Mucosa of gallbladder (tissue), 1 donor: ENCODE measurements around the gene KRTAP5-3. TPM values are rescaled to one million over a fixed set of nuclear protein-coding genes. Genes with fewer than 3 reads are reported as not detected.
"Not testable (repeated sequence)": the region's sequence is repeated elsewhere in the genome, so short reads cannot be mapped to it uniquely, and the experiment has no call there.

Experiments used
- DNase-seq: peaks from one replicate; pipeline ENCODE4 v3.0.0-alpha.2; 2020; ENCODE audit warnings: low spot score
- total RNA-seq: library from RNA; stranded (reverse); gene quantifications from one replicate; pipeline ENCODE4 v1.2.1, GENCODE V29; 2021
- donor health status: DM: no; HTN: no; CAD: no.

The KRTAP5-3 gene
- total RNA-seq, 1 donor from 2014 or later, result not detected

DNA sequence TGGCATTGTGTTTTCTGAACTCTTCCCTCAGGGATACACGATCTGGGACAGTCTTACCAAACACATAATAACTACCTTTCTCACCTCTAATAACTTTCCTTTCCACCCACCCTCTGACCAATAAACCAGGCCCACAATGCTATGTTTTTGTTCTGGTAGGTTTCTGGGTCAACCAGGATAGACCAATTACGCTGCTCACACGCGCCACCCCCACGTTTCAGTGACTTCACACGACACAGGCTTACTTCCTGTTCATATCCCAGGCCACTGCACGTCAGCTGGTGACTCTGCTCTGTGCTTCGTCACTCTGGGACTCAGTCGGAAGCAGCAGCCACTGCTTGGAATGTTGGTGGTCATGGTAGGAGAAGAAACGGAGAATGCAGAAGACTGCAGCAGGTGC, 11.2 kb upstream of the KRTAP5-3 start:
- no peak for DNase-seq

DNA sequence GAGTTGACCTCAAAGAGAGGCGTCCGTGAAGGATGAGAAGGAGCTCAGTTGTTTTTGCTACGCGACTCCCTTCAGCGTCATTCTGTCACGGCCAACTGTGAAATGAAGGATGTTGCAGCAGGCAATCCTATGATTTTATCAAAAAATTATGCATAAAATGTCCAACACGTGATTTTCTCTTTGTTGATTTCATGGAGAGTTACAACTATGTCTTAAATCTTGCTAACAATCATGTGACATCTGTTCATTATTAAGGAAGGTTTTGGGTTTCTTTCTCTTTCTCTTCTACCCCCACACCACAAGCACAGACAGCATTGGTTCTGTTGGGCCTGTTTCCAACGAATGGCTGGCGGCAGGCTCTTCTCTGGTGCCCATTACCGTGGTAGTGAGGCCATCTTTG, 10.0 kb upstream of the KRTAP5-3 start:
- no peak for DNase-seq

DNA sequence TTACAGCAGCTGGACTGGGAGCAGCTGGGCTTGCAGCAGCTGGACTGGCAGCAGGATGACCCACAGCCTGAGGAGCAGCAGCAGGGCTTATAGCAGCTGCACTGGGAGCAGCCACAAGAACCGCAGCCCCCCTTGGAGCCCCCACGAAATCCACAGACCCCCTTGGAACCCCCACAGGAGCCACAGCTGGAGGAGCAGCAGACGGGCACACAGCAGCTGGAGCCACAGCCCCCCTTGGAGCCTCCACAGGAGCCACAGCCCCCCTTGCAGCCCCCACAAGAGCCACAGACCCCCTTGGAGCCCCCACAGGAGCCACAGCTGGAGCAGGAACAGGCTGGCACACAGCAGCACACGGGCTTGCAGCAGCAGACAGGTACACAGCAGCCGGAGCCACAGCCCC, 362 bp downstream of the KRTAP5-3 start:
- not testable (repeated sequence) for DNase-seq

DNA sequence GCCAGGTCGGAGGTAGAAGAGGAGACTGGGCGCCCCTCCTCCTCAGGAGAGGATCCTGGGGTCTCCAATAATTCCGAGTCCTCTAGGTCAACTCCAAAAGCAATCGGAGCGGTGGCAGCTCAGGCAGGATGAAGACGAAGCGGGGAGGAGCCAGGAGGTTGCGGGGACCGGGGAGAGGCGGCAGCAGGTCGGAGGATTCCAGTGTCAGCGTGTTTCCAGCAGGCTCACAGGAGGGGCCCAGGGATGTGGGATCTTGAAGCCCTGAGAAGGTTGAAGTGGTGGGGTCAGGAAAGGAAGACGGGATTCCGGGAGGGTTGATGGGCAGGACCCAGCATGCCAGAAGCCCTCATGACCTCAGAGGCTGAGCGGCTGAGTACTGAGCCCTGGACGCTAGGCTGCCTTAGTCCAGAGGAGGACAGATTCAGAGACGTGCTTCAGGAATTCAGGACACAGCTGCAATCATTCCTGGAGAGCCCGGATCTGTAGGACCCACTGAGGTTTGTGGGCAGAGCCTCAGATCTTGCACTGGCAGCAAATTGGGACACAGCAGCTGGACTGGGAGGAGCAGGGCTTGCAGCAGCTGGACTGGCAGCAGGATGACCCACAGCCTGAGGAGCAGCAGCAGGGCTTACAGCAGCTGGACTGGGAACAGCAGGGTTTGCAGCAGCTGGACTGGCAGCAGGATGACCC, 962 bp downstream of the KRTAP5-3 start:
- DNase-seq, result not testable (repeated sequence)

DNA sequence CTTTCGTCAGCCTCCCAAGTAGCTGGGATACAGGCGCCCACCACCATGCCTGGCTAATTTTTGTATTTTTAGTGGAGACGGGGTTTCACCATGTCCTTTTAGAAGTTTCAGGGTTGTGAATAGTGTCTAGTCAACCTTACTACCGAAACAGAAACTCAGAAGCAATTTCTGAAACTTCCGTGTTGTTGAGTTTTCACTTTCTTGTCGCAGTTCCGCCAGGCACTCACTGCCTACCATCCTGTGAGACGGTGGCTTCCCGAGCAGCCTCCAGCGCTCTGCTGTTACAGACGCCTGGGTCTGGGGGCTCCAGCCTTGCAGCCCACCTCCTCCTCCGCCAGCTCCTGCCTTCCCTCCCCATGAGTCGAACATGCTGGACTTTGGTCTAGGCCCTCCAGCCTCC, 2.3 kb downstream of the KRTAP5-3 start:
- DNase-seq, result not testable (repeated sequence)

DNA sequence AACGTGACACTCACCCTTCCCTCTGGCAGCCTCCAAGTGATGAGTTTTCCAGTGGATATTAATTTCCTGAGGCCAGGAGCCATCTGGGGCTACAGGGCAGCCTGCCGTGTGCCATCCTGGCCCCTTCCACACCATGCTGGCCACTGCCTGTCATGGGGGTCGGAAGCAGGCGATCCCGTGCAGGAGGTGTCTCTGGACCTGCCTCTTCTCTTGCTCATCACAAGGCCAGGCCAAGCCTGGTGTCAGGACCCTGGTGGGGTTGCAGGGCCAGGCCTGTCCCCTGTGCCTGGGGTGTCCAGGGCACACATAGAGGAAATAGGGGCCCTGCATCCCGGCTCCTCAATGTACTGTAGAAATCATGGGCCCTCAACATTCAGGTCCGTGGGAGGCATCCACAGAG, 3.6 kb downstream of the KRTAP5-3 start:
- no peak for DNase-seq

DNA sequence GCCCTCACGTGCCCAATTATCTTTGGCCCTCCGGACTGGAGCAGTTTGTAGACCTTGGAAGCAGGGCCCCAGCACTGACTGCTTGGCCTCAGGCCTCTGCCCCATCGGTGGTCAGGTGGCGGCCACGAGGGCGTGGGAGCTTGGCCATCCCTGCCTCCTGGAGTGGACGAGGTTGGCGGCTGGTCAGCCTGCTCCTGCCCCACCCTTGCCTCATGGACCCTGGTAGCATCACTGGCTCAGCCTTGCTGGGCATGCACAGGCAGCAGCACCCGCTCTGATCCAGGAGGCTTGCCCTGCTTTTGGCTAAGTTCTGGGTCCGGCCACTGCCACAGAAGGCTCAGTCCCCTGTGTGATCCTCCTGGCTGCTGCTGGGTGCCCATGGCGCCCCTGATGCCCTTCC, 4.1 kb downstream of the KRTAP5-3 start:
- no peak for DNase-seq

DNA sequence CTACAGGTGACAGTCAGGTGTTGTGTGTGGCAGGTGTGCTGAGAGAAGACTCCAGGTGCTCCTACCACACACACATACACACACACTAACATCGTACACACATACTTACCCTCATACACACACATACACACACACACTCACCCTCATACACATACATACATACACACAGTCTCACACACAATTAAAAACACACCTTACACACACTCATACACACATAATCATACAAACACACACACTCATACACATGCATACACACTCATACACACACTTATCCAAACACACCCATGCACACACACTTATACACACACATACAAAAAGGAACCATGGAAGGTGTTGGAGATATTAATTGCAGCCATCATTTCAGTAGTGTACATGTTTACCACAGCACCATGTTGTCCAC, 4.6 kb downstream of the KRTAP5-3 start:
- no peak for DNase-seq

DNA sequence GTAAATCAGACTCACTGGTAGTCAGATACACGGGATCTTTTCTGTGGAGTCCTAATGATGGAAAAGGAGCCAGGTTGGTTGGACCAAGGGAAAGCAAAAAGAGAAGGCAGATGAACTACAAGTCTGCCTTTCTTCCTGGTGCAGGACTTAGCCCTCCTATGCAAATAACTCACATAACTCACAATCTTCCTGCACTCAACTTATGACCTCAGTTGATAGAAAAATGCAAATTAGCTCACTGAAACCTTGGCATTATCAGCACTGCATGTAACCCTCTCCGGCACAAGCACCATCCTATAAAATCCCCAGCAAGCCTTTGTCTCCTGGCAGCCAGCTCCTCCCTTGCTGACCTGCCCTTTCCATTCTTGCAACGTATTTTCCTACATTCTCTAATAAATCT, 6.6 kb downstream of the KRTAP5-3 start:
- DNase-seq, result not testable (repeated sequence)

DNA sequence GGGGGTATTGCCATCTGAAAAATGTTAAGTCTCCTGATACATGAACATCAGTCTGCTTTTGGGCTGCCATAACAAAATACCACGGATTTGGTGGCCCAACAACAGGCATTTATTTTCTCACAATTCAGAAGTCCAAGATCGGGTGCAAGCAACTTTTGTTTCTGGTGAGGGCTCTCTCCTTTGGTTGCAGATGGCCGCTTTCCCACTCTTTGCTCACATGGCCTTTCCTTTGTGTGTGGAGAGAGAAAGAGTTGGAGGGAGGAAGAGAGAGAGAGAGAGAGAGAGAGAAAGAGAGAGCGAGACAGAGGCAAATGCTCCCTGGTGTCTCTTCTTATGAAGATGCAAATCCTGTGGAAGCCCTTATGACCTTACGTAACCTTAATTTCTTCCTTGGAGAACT, 7.6 kb downstream of the KRTAP5-3 start:
- DNase-seq, result no peak

DNA sequence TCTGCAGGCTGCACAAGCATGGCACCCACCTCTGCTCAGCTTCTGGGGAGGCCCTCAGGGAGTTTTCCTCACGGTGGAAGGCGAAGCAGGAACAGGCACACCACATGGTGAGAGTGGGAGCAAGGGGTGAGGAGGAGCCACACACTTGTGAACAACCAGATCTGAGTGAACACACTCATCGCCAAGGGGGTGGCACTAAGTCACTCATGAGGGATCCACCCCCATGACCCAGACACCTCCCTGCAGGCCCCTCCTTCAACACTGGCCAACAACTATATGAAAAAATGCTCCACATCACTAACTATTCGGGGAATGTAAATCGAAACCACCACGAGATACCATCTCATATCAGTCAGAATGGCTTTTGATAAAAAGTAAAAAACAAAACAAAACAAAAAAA, 9.4 kb downstream of the KRTAP5-3 start:
- no peak for DNase-seq

DNA sequence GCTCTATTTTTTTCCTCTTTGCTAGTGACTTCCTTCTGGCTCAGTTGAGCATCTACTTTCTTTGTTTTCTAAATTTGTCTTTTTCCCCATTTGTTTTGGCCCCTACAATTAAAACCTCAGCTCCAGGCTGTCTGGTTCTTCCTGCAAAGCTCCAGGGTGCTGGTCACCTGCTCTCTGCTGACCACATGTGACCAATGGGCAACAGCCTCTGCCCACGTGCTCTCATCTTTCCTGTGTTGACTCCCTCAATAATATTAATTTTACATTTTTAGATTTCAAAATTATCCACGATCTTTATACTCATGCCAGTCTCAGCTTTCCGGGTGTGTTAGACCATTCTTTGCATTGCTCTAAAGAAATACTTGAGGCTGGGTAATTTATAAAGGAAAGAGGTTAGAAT, 9.9 kb downstream of the KRTAP5-3 start:
- not testable (repeated sequence) for DNase-seq

DNA sequence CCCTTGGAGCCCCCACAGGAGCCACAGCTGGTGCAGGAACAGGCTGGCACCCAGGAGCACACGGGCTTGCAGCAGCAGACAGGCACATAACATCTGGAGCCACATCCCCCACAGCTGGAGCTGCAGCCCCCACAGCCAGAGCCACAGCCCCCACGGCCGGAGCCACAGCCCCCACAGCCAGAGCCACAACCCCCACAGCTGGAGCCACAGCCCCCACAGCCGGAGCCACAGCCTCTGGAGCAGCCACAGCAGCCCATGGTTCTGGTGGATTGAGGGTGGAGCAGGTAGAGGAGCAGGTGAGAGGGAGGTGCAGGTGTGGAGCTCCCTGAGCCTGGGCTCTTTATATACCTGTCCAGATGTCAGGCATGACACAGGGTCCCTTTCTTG, 10.3 kb downstream of the KRTAP5-3 start, which contains the start of gene KRTAP5-2:
Gene KRTAP5-2 (minus strand): TSS at position 301 of the 387 bp plus-strand sequence. CDS start 44 bp downstream, at position 257.
- DNase-seq, result no peak

DNA sequence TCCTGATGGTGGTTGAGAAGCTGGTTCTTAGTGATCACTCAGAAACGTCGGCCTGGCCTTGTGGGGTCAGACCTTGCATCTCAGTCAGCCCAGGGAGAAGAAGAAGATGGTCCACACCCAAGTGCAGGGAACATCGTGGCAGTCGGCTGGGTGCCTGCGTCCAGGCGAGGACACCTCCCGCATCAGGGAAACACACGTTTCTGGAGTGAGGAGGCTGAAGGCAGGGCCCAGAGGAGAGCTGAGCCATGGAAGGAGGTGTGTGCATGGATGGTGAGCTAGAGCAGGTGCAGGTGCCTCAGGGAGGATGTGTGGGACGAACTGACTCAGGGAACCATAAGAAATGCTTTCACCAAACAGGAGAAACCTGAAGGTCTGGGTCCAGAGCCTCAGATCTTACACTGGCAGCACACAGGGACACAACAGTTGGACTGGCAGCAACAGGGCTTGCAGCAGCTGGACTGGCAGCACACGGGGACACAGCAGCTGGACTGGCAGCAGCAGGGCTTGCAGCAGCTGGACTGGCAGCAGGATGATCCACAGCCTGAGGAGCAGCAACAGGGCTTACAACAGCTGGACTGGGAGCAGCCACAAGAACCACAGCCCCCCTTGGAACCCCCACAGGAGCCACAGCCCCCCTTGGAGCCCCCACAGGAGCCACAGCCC, 10.8 kb downstream of the KRTAP5-3 start:
- DNase-seq, result no peak

DNA sequence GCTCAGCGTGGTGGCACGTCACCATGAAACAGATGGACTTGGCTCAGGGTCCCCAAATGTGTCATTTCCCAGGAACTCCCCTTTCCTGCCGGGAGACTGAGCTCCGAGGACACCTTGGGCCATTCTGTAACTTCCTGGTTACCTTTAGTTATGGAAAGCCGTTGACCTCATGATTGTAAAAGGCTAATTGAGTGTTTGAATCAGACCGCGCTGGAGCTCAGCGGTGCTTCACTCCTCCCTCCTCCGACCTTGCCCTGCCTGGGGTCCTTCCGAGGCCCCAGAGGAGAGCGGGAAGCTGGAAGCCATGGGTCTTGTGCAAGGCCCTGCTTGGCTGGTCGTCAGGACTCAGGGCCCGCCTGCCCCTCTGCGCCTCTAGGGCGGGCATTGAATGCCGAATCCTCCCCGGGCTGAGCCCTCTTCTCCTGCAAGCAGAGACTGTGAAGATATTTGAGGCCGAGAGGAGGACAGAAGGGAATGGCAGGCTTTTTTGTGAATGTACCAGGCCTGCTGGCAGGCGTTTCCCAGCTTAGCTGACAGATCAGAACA, 11.6 kb downstream of the KRTAP5-3 start:
- not testable (repeated sequence) for DNase-seq

DNA sequence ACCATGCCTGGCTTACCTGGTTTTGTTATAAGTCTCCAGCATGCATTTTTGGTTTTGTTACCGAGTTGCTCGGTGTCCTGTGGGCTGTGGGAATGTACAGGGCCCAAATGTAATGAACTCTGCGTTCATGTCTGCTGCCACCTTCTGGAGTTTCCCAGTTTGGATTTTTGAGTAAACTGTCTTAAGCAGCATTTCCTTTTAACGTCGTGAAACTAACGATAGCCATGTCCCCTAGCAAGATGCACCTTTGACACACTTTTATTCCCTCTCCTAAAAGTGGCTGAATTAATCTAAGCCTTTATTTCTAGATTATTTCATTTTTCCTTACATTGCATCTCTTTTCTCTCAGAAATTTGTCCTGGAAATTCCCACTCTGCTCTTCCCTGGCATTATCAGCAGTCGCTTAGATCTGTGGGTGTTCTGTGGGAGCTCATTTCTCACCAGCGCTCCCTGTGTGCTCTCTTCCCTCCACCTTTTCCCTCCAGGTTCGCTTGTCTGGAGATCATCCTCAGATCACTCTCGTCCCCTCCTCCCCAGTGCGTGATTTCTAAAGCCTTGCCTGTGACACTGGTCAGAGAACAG, 12.2 kb downstream of the KRTAP5-3 start:
- not testable (repeated sequence) for DNase-seq

DNA sequence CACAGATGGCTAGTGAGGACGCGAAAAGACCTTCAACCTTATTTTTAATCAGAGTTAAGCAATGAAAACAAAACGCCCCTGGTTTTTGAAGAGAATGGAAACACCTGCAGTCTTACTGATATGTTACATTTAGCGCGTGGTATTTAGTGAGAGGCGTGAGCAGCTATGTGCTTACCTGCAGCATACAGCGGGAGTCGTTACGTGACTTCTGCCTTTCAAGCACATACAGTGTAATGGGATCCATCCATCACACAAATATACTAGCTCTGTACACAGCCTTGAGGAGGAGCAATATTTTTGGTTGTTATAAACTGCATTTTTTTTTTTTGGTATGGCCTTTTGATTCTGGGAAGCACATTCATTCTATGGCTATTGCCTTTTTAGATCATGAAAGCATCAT, 15.6 kb downstream of the KRTAP5-3 start:
- DNase-seq, result no peak

DNA sequence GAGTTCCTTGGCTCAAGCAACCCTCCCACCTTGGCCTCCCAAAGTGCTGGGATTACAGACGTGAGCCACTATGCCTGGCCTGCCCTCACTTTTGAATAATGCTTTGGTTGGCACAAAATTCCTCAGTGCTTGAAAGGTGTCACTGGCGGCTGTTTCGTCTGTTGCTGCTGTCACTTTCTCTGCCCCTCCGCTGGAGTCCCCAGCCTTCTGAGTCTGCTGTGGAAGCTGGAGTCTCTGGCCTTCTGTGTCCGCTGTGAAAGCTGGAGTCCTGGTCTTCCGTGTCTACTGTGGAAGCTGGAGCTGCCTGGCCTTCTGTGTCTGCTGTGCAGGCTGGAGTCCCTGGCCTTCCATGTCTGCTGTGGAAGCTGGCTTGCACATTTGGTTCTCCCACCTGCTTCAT, 18.3 kb downstream of the KRTAP5-3 start:
- no peak for DNase-seq

DNA sequence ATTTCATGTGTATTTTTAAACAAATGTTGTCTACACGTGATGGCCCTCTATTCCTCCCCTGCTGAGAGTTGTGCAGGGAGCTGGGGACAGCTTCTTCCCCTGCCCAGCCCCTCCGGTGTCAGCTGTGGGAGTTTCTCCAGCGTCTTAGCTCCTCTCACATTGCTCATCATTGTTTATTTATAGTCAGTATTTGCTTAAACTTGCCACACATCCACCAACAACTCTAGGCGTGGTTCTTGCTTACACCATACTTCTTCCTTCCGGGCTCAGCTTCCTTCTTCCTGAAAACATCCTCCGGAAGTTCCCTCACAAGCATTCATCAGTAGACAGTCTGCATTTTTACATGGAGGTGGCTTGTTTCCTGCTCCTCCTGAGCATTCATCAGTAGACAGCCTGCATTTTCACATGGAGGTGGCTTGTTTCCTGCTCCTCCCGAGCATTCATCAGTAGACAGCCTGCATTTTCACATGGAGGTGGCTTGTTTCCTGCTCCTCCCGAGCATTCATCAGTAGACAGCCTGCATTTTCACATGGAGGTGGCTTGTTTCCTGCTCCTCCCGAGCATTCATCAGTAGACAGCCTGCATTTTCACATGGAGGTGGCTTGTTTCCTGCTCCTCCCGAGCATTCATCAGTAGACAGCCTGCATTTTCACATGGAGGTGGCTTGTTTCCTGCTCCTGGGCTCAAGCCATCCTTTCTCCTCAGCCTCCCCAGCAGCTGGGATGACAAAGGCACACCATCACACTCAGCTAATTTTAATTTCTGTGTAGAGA, 18.9 kb downstream of the KRTAP5-3 start:
- not testable (repeated sequence) for DNase-seq

DNA sequence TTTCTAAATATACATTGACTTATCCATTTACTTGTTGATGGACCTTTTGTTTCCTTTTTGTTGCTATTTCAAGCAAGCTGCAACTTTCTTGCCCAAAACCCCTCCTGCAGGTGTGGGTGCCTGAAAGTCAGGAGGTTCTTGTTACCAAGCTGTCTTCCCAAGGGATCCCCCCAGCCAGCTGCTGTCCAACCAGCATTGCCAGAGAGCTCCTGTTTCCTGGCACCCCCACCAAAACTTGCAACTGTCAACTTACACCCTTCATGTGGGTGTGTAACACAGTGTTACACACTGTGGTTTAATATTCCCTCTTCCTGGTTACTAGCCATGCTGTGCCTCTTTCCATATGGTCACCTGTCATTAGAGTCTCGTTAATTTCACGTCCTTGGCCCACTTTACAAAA, 21.6 kb downstream of the KRTAP5-3 start:
- no peak for DNase-seq

DNA sequence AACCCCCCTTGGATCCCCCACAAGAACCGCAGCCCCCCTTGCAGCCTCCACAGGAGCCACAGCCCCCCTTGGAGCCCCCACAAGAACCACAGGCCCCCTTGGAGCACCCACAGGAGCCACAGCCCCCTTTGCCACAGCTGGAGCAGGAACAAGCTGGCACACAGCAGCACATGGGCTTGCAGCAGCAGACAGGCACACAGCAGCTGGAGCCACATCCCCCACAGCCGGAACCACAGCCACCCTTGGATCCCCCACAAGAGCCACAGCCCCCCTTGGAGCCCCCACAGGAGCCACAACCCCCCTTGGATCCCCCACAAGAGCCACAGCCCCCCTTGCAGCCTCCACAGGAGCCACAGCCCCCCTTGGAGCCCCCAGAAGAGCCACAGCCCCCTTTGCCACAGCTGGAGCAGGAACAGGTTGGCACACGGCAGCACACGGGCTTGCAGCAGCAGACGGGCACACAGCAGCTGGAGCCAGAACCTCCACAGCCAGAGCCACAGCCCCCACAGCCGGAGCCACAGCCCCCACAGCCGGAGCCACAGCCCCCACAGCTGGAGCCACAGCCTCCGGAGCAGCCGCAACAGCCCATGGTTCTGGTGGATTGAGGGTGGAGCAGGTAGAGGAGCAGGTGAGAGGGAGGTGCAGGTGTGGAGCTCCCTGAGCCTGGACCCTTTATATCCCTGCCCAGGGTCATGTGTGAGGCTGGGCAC, 23.4 kb downstream of the KRTAP5-3 start, which contains the start of gene KRTAP5-1:
Gene KRTAP5-1 (minus strand): TSS at position 623 of the 710 bp plus-strand sequence. CDS start 34 bp downstream, at position 589.
- DNase-seq, result not testable (repeated sequence)
